ENCODE results near the gene SLC15A4. TPM values are rescaled to one million over a fixed set of nuclear protein-coding genes. Genes with fewer than 3 reads are reported as not detected.
"Not testable (repeated sequence)": the region's sequence is repeated elsewhere in the genome, so short reads cannot be mapped to it uniquely, and the experiment has no call there.

Gene SLC15A4
- total RNA-seq, 1 experiment from 2014 or later = 14.3 TPM

DNA sequence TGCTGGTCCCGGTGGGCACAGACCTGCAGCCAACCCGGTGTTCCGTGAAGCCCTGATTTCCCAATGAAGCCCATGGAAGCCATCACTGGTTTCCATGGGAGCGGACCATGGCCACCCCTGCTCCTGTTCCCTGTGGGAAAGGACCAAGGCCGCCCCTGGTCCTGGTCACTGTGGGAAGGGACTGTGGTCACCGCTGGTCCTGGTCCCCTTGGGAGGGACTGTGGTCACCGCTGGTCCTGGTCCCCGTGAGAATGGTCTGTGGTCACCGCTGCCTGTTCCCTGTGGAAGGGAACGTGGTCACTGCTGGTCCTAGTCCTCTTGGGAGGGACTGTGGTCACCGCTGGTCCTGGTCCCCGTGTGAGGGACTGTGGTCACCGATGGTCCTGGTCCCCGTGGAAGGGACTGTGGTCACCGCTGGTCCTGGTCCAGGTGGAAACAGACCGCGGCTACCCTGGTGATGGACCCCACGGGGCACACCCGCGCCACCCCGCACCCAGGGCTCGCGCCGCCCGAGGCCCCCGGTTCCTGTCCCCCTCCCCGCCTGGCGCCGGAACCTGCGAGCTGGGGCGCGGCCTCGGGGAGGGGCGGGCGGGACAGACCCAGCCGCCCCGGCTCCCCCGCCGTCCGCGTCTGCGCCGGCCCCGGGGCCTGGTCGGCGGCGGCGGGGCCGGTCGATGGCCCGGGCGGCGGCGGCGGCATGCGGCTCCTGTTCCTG lies 29.3 kb upstream of the SLC15A4 start, which contains the start of gene GLT1D1:
Gene GLT1D1, plus strand, starts transcription at position 594 of the 715 bp plus-strand sequence. Its CDS starts 104 bp downstream, at position 698.
- no peak within 1 kb of the TSS for H3K4me3 ChIP-seq
- intact Hi-C loops (cut with micrococcal nuclease; ENCODE audit: unreplicated experiment) = no loop called here
- H2AFZ ChIP-seq = no peak within 1 kb of the TSS
- H3K4me1 ChIP-seq (replicated peaks; ENCODE audit: insufficient read depth) = no peaks in the 10 kb centered on the region
- TF ChIP-seq, protein P1, sequence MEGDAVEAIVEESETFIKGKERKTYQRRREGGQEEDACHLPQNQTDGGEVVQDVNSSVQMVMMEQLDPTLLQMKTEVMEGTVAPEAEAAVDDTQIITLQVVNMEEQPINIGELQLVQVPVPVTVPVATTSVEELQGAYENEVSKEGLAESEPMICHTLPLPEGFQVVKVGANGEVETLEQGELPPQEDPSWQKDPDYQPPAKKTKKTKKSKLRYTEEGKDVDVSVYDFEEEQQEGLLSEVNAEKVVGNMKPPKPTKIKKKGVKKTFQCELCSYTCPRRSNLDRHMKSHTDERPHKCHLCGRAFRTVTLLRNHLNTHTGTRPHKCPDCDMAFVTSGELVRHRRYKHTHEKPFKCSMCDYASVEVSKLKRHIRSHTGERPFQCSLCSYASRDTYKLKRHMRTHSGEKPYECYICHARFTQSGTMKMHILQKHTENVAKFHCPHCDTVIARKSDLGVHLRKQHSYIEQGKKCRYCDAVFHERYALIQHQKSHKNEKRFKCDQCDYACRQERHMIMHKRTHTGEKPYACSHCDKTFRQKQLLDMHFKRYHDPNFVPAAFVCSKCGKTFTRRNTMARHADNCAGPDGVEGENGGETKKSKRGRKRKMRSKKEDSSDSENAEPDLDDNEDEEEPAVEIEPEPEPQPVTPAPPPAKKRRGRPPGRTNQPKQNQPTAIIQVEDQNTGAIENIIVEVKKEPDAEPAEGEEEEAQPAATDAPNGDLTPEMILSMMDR (conservative IDR thresholded peaks at IDR 0.05) = no peak
- TF ChIP-seq EZH2 (IDR thresholded peaks at IDR 0.05; ENCODE audit: low read depth) = no peak
- H3K9me2 ChIP-seq (ENCODE audit: insufficient read depth) = no peaks in the 10 kb centered on the region
- no peak within 1 kb of the TSS for H3K4me2 ChIP-seq
- peaks cover 75% of the 10 kb centered on the region for H3K27me3 ChIP-seq (ENCODE audit: insufficient read depth, low read depth)
- H3K27ac ChIP-seq = no peak within 1 kb of the TSS
- no peak for DNase-seq
- H3K36me3 ChIP-seq (ENCODE audit: low read depth) = no peaks in the 10 kb centered on the region
- no peaks in the 10 kb centered on the region for H4K20me1 ChIP-seq (ENCODE audit: insufficient read depth)
- no peaks in the 10 kb centered on the region for H3F3A ChIP-seq (ENCODE audit: insufficient read depth, low read depth)
- no peaks in the 10 kb centered on the region for H3K79me2 ChIP-seq (ENCODE audit: low read depth)
- CTCF ChIA-PET = no interaction called here
- no TSS peak for BruUV-seq (replicated peaks)
- no peaks in the 10 kb centered on the region for H3K9me3 ChIP-seq (ENCODE audit: insufficient read depth, low read depth)
- POLR2A ChIA-PET (ENCODE audit: unreplicated experiment) = no interaction called here

GRCh38 chr12:128852026-128852698 lies 28.4 kb upstream of the SLC15A4 start:
- ChIA-PET CTCF (no interaction called here), POLR2A (ENCODE audit: unreplicated experiment) (no interaction called here)
- no peaks in the 10 kb centered on the region for H3K79me2 ChIP-seq (ENCODE audit: low read depth)
- H3F3A ChIP-seq (ENCODE audit: insufficient read depth, low read depth) = no peaks in the 10 kb centered on the region
- no peaks in the 10 kb centered on the region for H4K20me1 ChIP-seq (ENCODE audit: insufficient read depth)
- no peak overlapping the region for H3K4me2 ChIP-seq
- DNase-seq = no peak
- peaks cover 66% of the 10 kb centered on the region for H3K27me3 ChIP-seq (ENCODE audit: insufficient read depth, low read depth)
- no peak overlapping the region for H2AFZ ChIP-seq
- TF ChIP-seq, protein P1 (conservative IDR thresholded peaks at IDR 0.05) = no peak
- TF ChIP-seq EZH2 (IDR thresholded peaks at IDR 0.05; ENCODE audit: low read depth) = no peak
- no peak overlapping the region for H3K27ac ChIP-seq
- H3K4me1 ChIP-seq (replicated peaks; ENCODE audit: insufficient read depth) = no peaks in the 10 kb centered on the region
- intact Hi-C loops (cut with micrococcal nuclease; ENCODE audit: unreplicated experiment) = no loop called here
- H3K4me3 ChIP-seq = no peak overlapping the region
- BruUV-seq (replicated peaks) = no TSS peak
- no peaks in the 10 kb centered on the region for H3K36me3 ChIP-seq (ENCODE audit: low read depth)
- no peaks in the 10 kb centered on the region for H3K9me3 ChIP-seq (ENCODE audit: insufficient read depth, low read depth)
- H3K9me2 ChIP-seq (ENCODE audit: insufficient read depth) = no peaks in the 10 kb centered on the region

DNA sequence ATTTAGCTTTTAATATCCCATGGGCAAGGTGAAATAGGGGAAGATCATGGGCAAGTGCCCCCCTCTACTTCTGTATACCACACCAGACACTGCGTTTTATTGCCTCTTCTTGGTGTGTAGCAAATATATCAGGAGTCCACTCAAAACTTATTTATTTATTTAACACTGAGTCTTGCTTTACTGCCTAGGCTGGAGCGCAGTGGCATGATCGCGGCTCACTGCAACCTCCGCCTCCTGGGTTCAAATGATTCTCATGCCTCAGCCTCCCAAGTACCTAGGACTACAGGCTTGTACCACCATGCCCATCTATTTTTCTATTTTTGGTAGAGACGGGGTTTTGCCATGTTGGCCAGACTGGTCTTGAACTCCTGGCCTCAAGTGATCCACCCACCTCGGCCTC lies 27.7 kb upstream of the SLC15A4 start:
- BruUV-seq (replicated peaks); H3K9me3 ChIP-seq (ENCODE audit: insufficient read depth, low read depth); H3K9me2 ChIP-seq (ENCODE audit: insufficient read depth); H3K4me1 ChIP-seq (replicated peaks; ENCODE audit: insufficient read depth); H2AFZ ChIP-seq; H3K27ac ChIP-seq; H3K36me3 ChIP-seq (ENCODE audit: low read depth); CTCF ChIA-PET; H3K4me2 ChIP-seq; H3K4me3 ChIP-seq; H4K20me1 ChIP-seq (ENCODE audit: insufficient read depth); H3K79me2 ChIP-seq (ENCODE audit: low read depth); intact Hi-C loops (cut with micrococcal nuclease; ENCODE audit: unreplicated experiment); DNase-seq; POLR2A ChIA-PET (ENCODE audit: unreplicated experiment); H3F3A ChIP-seq (ENCODE audit: insufficient read depth, low read depth): not testable (repeated sequence)
- peaks cover 59% of the 10 kb centered on the region for H3K27me3 ChIP-seq (ENCODE audit: insufficient read depth, low read depth)
